ENCODE data around the gene ETV2.

GRCh38 chr19:35661995-35662340, 20.4 kb downstream of the ETV2 start:
- TF ChIP-seq CTCF (optimal IDR thresholded peaks at IDR 0.05 in 1 of 3, IDR thresholded peaks at IDR 0.05 in 1 of 3, conservative IDR thresholded peaks at IDR 0.05 in 1 of 3; ENCODE audit: extremely low read depth in 1 of 3, insufficient read depth in 2 of 3, low read length in 3 of 3) (no peak), EZH2 (IDR thresholded peaks at IDR 0.05; ENCODE audit: low read length) (no peak)
